Ovary (tissue), 9 donors: Measurements from ENCODE around the gene PLA1A. TPM values are rescaled to one million over a fixed set of nuclear protein-coding genes. Genes with fewer than 3 reads are reported as not detected.

Experiments
- DNase-seq, 5 donors: peaks; one replicate each; pipeline ENCODE4 v3.0.0-alpha.2; 2019 to 2020
- H3K27ac ChIP-seq, 2 donors: fragments of 200-600 bp; one replicate each; pipeline versions ENCODE4 v1.5.1 to v1.8.0; 2019 to 2022
- H3K27me3 ChIP-seq: fragments of 200-600 bp; one replicate; pipeline ENCODE4 v1.8.0; 2022
- H3K36me3 ChIP-seq: fragments of 200-600 bp; sonication (generic); one replicate; pipeline ENCODE4 v1.5.1; 2019
- H3K4me1 ChIP-seq: one replicate; pipeline ENCODE4 v1.8.1; 2013; ENCODE audit warnings: mild to moderate bottlenecking, moderate library complexity; ENCODE audit not compliant: insufficient read depth
- H3K4me3 ChIP-seq: fragments of 200-600 bp; sonication (generic); one replicate; pipeline ENCODE4 v1.5.1; 2017
- H3K9me3 ChIP-seq, 2 donors: fragments of 200-600 bp in 1 of 2; sonication (generic) in 1 of 2; one replicate each; pipeline versions ENCODE4 v1.5.1 to v1.8.1; 2013 to 2019; ENCODE audit warnings: mild to moderate bottlenecking in 1 of 2, moderate library complexity in 1 of 2
- CTCF ChIP-seq, 3 donors: fragments of 450-650 bp in 2 of 3; fragments of 200-600 bp in 1 of 3; IDR thresholded peaks; one replicate each; pipeline versions ENCODE4 v1.5.1 to v1.8.0; 2016 to 2022; ENCODE audit warnings: antibody characterized with exemption in 3 of 3, mild to moderate bottlenecking in 1 of 3
- EP300 ChIP-seq: sonication (generic); formaldehyde crosslinking; IDR thresholded peaks from one replicate; pipeline ENCODE4 v1.6.1; 2017; ENCODE audit warnings: antibody characterized with exemption
- POLR2A ChIP-seq: fragments of 450-650 bp; IDR thresholded peaks from one replicate; pipeline ENCODE4 v1.6.1; 2017; ENCODE audit warnings: antibody characterized with exemption, mild to moderate bottlenecking, moderate library complexity
- WGBS, 3 donors: extraction: QIAGEN DNeasy Blood & Tissue Kit in 1 of 3; methylation state at CpG; one replicate each; pipeline versions ENCODE4 v1.1.5 to v1.1.7; 2013 to 2017; 5-methylcytosine and 5-hydroxymethylcytosine counted together
- intact Hi-C, 4 donors: fragments of 100-400 bp; cut with DNase I; formaldehyde crosslinking; loops; one replicate each; pipeline versions ENCODE4 v1.11.0 to v1.15.1; 2022 to 2023
- polyA plus RNA-seq, 2 donors: library from polyadenylated mRNA; stranded (reverse); fragments of 200-250 nt in 1 of 2; fragments of 350-450 nt in 1 of 2; fragmentation: Illumina TruSeq in 1 of 2; extraction: RNeasy Lipid Tissue Mini Kit (QIAGEN cat#74804) in 1 of 2; gene quantifications; one replicate each; pipeline ENCODE4 v1.2.3, GENCODE V29; 2013 to 2014
- total RNA-seq, 7 donors: library from RNA; depleted of rRNA in 2 of 7; stranded (reverse); fragments of >200 nt in 2 of 7; fragmentation: NEBNext Ultra II Directional in 3 of 7; extraction: Animal tissue kit (Norgen Biotek cat#: 25700) in 3 of 7; gene quantifications; one replicate each; pipeline versions ENCODE4 v1.1.0 to v1.2.4, GENCODE V29; 2016 to 2023
- donor health status: DM: no; HTN: no; CAD: no; lungs with moderate emphysema.
- donor health status: DM: no; HTN: no; CAD: no.
- donor health status: Bipolar disorder and iron deficiency.
- donor health status: DM: yes; HTN: yes; CAD: no.
- donor health status: DM: no; HTN: no; CAD: no.
- donor health status: DM: yes; HTN: yes; CAD: no.

PLA1A gene
- total and polyA plus RNA-seq, 9 donors: 0.53 to 9.9 (median 1.5) TPM

GRCh38 chr3:119613872-119614271 is 16.2 kb downstream of the PLA1A start:
- Histone ChIP-seq H3K4me3 (no peak overlapping the region), H3K27ac (no peak overlapping the region), H3K9me3 (no peaks in the 10 kb centered on the region), H3K4me1 (no peaks in the 10 kb centered on the region), H3K27me3 (no peaks in the 10 kb centered on the region), H3K36me3 (no peaks in the 10 kb centered on the region)
- DNase-seq: no peak
- intact Hi-C loops: no loop called here
- TF ChIP-seq CTCF (IDR thresholded peaks at IDR 0.05) (no peak), POLR2A (no peak), EP300 (no peak)
- 90 to 96% (median 91%) methylated on average over 4 of the region's 4 CpGs for WGBS, 3 donors

- H3K27ac ChIP-seq: no peak overlapping the region
- no peaks in the 10 kb centered on the region for H3K27me3 ChIP-seq
- intact Hi-C loops: no loop called here
- no peak for TF ChIP-seq POLR2A
- TF ChIP-seq EP300: no peak
- TF ChIP-seq CTCF (IDR thresholded peaks at IDR 0.05): no peak
- H3K9me3 ChIP-seq: no peaks in the 10 kb centered on the region
- no peaks in the 10 kb centered on the region for H3K36me3 ChIP-seq
- DNase-seq: no peak
- H3K4me1 ChIP-seq: no peaks in the 10 kb centered on the region
- 75 to 92% (median 83%) methylated on average over 4 of the region's 4 CpGs for WGBS, 3 donors
- no peak overlapping the region for H3K4me3 ChIP-seq
These were observed 18.4 kb downstream of the PLA1A start for GRCh38 chr3:119616056-119616455.

GRCh38 chr3:119619094-119619493 is 21.4 kb downstream of the PLA1A start:
- WGBS, 3 donors: 77 to 82% (median 79%) methylated on average over 7 of the region's 7 CpGs
- Histone ChIP-seq H3K4me1 (no peaks in the 10 kb centered on the region), H3K4me3 (no peak overlapping the region), H3K27ac (no peak overlapping the region), H3K27me3 (no peaks in the 10 kb centered on the region), H3K9me3 (no peaks in the 10 kb centered on the region), H3K36me3 (no peaks in the 10 kb centered on the region)
- intact Hi-C loops: no loop called here
- no peak for DNase-seq
- TF ChIP-seq CTCF (IDR thresholded peaks at IDR 0.05): no peak
- TF ChIP-seq EP300: no peak
- TF ChIP-seq POLR2A: no peak

- TF ChIP-seq CTCF (IDR thresholded peaks at IDR 0.05) (no peak), POLR2A (no peak), EP300 (no peak)
- WGBS, 3 donors: 73 to 88% (median 76%) methylated on average over 5 of the region's 5 CpGs
These were observed 23.2 kb downstream of the PLA1A start for GRCh38 chr3:119620899-119621298.

More at GRCh38 chr3:119620899-119621298, 23.2 kb downstream of the PLA1A start:
- no peaks in the 10 kb centered on the region for H3K27me3 ChIP-seq
- intact Hi-C loops: no loop called here
- H3K36me3 ChIP-seq: no peaks in the 10 kb centered on the region
- H3K27ac ChIP-seq: no peak overlapping the region
- no peaks in the 10 kb centered on the region for H3K9me3 ChIP-seq
- H3K4me3 ChIP-seq: no peak overlapping the region
- no peaks in the 10 kb centered on the region for H3K4me1 ChIP-seq
- DNase-seq: no peak
